GM18499 (cell line): ENCODE results near the gene TBC1D30.
"Not testable (repeated sequence)": the region's sequence is repeated elsewhere in the genome, so short reads cannot be mapped to it uniquely, and the experiment has no call there.

Experiments used
- ATAC-seq: cut with Tn5 transposase; IDR thresholded peaks from one replicate; pipeline ENCODE4 v1.9.1; 2021; ENCODE audit warnings: moderate number of reproducible peaks; ENCODE audit not compliant: insufficient read depth, unreplicated experiment

Gene TBC1D30

GRCh38 chr12:64824500-64825142 is at the start of gene TBC1D30:
Gene TBC1D30 (plus strand): TSS chr12:64824647. CDS start chr12:64824880, 233 bp downstream.
- ATAC-seq, result no peak

- ATAC-seq, result not testable (repeated sequence)
These were observed 49.2 kb upstream of the TBC1D30 start for GRCh38 chr12:64775147-64775736.

GRCh38 chr12:64779354-64779974 is 45.0 kb upstream of the TBC1D30 start:
- ATAC-seq, result no peak

GRCh38 chr12:64780132-64780530 is 44.3 kb upstream of the TBC1D30 start:
- no peak for ATAC-seq

- ATAC-seq, result no peak
These were observed 43.7 kb upstream of the TBC1D30 start for GRCh38 chr12:64780531-64781279.

- no peak for ATAC-seq
These were observed 42.9 kb upstream of the TBC1D30 start for GRCh38 chr12:64781280-64782190.

- ATAC-seq, result no peak
These were observed 42.1 kb upstream of the TBC1D30 start for GRCh38 chr12:64782191-64782876.

GRCh38 chr12:64785838-64786237 is 38.6 kb upstream of the TBC1D30 start:
- ATAC-seq, result no peak

- no peak for ATAC-seq
These were observed 34.3 kb upstream of the TBC1D30 start for GRCh38 chr12:64790166-64790565.

GRCh38 chr12:64791036-64791435 is 33.4 kb upstream of the TBC1D30 start:
- no peak for ATAC-seq

GRCh38 chr12:64792128-64792527 is 32.3 kb upstream of the TBC1D30 start:
- no peak for ATAC-seq

- no peak for ATAC-seq
These were observed 30.8 kb upstream of the TBC1D30 start for GRCh38 chr12:64793610-64794009.

GRCh38 chr12:64794305-64794704 is 30.1 kb upstream of the TBC1D30 start:
- ATAC-seq, result no peak

- ATAC-seq, result peak; percentile 43
These were observed 28.1 kb upstream of the TBC1D30 start for GRCh38 chr12:64796205-64796845.

- no peak for ATAC-seq
These were observed 27.3 kb upstream of the TBC1D30 start for GRCh38 chr12:64797156-64797555.

GRCh38 chr12:64798165-64798564 is 26.3 kb upstream of the TBC1D30 start:
- no peak for ATAC-seq

- no peak for ATAC-seq
These were observed 23.8 kb upstream of the TBC1D30 start for GRCh38 chr12:64800640-64801039.

- no peak for ATAC-seq
These were observed 23.1 kb upstream of the TBC1D30 start for GRCh38 chr12:64801381-64801780.

- not testable (repeated sequence) for ATAC-seq
These were observed 22.2 kb upstream of the TBC1D30 start for GRCh38 chr12:64802180-64802775.
